Left hindlimb (tissue), 1 donor: ENCODE measurements around the gene HSPA6.
A peak's percentile ranks its signal among the peaks of the same experiment; 100 is the strongest.
"Not testable (repeated sequence)": the region's sequence is repeated elsewhere in the genome, so short reads cannot be mapped to it uniquely, and the experiment has no call there.

Source experiments
- DNase-seq: peaks from one replicate; pipeline ENCODE4 v3.0.0-alpha.2; 2018

Gene HSPA6

DNA sequence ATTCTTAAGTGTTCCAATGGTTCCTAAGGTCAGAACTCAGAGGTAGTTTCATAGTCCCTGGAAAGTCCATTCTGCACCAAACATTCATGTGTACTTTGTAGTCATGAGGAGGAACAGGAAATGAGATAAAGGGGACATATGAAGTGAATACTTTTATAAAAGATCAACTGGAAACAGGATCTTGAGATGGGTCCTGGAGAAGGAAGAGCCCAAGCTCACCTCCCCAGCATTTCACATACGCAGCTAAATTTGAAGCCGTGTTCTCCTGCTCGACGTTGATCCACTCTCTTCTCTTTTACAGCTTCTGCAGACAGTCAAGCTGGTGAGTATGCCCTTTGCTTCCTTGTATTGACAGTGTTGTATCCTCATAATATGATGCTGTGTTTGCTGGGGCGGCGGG lies 18.7 kb upstream of the HSPA6 start:
- no peak for DNase-seq

DNA sequence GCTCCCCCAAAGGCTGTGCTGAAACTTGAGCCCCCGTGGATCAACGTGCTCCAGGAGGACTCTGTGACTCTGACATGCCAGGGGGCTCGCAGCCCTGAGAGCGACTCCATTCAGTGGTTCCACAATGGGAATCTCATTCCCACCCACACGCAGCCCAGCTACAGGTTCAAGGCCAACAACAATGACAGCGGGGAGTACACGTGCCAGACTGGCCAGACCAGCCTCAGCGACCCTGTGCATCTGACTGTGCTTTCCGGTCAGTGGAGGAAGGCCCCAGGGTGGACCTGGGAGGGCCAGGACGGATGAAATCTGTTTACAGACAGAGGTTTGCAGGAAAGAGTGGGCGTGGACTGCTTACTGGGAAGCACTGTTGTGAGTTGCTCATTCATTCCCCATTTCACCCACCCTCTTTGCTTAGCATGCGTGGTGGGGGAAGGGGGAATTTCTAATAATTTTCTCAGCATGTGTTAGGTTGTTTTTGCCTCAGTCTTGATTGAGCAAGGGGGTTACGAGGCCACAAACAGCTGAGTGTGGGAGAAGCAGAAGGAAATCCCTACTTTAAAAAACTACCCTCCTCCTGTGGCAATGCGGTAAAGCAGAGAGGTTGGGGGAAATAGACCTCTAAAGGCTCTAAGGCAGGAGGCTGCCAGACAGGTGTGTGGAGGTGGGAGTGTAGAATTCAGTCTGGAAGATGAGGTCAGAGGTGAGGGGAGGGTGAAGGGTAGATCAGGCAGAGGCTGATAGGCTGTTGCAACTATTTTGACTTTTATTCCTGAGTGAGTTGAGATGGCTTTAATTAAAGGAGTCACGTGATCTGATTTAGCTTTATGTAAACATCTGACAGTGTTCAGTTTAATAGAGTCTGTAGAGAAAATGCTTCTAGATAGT lies 17.8 kb upstream of the HSPA6 start:
- DNase-seq = no peak

DNA sequence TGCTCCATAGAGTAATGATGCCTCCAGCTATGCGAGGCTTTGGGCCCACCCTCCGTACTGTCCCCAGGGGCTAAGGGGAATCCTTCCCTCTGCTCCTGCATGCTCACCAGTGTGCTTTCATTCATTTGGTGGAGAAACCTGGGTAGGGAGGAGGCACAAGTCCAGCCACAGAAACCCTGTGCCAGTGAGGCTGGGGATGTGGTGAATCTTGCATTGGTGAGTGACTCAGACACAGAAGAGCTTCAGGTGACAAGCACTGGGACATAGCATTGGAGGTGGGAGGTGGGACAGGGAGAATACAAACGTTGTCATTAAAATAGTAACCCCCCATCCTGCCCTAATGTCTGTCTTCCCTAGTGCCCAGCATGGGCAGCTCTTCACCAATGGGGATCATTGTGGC lies 13.9 kb upstream of the HSPA6 start:
- no peak for DNase-seq

DNA sequence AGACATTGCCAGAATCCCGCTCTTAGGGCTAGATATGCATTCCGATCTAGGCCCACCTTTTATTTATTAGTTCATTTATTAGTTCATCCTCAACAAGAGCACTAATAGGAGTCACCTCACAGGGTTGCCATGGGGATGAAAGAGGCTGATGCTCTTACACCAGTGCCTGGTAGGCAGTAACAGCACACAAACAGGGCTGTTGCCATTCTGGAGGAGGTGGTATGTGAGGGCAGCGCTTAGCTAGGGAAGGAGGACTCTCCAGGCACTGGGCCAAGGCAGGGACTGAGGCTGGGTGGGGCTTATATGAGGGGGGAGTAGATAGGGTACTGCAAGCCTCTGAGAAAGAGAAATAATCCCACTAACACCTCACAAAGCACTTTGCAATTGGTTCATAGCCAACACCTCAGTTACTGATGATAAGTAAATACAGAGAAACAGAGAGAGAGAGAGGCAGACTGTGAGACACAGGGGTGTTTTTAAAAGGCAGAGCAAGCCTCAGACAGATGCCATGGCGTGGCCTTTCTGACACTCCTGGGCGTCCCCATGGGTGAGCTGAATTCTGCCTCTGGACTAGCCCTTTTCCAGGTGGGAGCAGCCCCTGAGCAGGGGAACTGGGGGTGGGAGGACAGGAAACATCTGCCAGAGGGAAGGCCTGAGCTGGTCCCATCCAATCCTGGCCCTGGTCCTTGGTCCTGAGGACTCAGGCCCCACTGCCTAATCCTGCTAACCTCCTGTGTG lies 13.2 kb upstream of the HSPA6 start:
- no peak for DNase-seq

DNA sequence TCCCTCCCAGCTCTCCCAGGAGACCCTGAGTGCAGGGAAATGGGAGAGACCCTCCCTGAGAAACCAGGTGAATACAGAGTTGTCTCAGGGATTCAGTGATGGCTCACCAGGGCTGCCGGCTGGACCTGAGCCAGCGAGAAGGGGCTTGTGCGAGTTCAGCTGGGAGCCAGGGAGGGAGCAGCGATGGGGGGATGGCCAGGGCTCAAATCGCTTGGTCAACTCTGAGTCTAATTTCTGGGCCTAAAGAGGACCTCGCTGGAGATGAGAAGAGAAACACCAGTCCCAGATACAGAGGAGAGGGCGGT lies 12.6 kb upstream of the HSPA6 start:
- no peak for DNase-seq

DNA sequence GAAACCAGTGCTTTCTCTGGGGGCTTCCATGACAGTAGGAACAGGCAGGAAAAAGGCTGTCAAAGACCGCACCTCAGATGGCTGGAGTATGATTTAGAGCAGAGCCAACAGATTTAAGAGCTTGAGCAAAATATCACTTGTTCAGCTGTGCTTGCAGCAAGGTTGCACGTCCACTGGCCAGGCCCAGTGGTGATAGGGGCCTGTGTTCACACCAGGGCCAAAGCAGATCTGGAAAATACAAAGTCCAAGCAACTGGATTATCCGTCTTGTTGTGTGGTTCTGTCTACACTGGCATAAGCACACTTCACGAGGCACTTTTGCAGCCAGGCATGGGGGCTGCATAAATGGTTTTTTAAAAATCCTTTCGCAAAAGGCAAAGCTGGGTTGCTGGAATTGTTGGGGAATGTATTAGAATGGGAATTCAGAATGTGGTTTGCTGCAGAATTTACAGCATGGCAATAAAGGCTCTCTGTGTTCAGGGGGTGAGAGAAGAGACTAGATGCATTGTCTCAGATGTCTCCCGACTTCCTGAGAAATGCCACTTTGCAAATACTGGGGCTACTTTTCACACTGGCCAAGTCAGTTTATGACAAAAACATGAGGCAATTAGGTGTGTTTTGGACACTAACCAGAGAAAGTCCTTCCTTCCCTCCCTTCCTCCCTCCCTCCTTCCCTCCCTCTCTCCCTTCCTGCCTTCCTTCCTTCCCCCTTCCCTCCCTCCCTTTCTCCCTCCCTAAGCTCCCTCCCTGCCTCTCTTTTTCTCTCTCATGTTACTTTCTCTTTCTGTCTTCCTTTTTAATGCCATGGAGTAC lies 11.5 kb upstream of the HSPA6 start:
- not testable (repeated sequence) for DNase-seq

DNA sequence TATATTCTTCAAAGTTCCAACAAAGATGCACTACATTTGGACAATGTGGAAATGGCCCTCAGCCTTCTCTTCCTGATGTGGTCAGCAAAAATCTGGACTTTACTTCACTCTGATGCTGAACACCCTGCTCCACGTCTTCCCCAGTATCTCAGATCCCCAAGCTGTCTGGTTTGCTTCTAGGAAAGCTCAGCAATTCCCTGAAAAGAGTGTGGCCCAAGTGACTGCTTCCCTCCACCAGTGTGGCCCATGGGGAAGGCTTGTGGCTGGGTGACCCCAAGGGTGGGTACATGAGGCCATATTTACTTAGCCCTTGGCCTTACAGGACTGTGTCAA lies 10.9 kb upstream of the HSPA6 start:
- DNase-seq = not testable (repeated sequence)

DNA sequence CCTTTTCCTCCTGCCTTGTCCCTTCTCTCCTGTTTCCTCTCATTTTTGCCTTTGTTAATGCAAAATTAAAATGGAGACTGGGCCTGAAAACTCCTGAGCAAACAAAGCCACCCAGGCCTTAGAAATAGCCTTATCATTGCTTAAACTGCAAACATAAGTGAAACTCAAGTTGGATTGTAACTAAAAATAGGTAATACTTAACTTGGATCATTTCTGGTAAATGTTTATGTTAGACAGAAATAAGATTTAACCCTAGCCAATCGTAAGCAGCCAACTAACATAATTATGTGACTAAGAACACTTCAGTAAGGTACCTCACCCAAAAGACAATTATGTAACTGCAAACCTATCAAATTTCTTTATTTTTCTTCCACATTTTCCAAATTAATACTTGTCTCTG lies 10.4 kb upstream of the HSPA6 start:
- not testable (repeated sequence) for DNase-seq

DNA sequence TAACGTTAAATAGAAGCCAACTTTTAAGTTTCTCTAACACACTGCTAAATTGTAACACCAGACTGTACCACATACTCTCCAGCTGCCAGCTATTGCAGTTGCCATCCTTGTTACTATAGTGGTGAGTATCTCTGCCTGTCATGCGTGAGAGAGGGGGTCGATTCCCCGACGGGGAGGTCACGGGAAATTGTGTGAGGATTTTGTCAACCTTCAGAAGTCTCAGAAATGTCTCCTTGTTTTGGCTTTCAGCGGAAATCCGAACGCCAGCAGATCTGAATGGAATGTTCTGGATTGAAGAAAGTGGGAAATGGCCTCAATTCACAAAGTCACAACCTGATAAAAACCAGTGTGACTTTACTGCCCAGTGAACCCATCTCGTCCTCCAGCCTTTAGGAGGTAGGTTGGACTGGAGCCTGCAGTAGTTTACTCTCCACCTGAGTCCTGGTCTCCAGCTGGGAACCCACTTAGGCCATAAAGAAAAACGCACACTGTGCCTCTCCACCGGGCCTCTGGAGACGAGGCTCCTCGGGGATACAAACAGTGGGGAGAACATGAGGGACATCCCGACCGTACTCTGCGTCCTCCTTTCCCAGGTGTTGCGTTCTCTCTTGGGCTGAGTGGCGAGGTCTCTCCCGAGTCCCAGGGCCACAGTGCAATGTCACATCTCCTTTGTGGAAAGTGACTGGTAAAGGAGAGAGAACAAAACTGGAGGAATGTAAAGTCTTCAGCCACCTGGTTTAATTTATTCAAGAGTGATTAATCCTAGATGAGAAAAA lies 1.1 kb upstream of the HSPA6 start:
- not testable (repeated sequence) for DNase-seq

DNA sequence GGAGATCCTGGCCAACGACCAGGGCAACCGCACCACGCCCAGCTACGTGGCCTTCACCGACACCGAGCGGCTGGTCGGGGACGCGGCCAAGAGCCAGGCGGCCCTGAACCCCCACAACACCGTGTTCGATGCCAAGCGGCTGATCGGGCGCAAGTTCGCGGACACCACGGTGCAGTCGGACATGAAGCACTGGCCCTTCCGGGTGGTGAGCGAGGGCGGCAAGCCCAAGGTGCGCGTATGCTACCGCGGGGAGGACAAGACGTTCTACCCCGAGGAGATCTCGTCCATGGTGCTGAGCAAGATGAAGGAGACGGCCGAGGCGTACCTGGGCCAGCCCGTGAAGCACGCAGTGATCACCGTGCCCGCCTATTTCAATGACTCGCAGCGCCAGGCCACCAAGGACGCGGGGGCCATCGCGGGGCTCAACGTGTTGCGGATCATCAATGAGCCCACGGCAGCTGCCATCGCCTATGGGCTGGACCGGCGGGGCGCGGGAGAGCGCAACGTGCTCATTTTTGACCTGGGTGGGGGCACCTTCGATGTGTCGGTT lies 477 bp downstream of the HSPA6 start:
- not testable (repeated sequence) for DNase-seq

DNA sequence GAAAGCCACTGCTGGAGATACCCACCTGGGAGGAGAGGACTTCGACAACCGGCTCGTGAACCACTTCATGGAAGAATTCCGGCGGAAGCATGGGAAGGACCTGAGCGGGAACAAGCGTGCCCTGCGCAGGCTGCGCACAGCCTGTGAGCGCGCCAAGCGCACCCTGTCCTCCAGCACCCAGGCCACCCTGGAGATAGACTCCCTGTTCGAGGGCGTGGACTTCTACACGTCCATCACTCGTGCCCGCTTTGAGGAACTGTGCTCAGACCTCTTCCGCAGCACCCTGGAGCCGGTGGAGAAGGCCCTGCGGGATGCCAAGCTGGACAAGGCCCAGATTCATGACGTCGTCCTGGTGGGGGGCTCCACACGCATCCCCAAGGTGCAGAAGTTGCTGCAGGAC lies 981 bp downstream of the HSPA6 start:
- not testable (repeated sequence) for DNase-seq

DNA sequence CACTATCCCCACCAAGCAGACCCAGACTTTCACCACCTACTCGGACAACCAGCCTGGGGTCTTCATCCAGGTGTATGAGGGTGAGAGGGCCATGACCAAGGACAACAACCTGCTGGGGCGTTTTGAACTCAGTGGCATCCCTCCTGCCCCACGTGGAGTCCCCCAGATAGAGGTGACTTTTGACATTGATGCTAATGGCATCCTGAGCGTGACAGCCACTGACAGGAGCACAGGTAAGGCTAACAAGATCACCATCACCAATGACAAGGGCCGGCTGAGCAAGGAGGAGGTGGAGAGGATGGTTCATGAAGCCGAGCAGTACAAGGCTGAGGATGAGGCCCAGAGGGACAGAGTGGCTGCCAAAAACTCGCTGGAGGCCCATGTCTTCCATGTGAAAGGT lies 1.6 kb downstream of the HSPA6 start:
- DNase-seq = not testable (repeated sequence)

DNA sequence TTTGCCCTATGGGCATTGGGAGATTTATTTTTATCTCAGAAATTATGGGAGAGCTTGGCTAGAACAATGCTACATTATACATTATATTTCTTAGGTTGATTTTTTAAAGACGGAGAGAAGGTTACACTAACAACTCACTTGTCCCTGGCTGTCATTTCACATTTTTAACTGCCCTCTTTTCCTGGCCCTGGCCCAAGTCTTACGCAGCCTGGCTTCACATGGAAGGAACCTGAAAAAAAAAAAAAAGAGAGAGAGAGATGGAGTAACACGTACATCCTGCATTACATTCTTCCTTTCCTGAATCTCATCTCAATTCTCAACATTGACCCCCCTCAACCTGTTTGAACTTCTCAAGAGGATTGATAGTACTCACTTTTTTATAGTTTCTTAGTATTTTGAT lies 4.2 kb downstream of the HSPA6 start:
- not testable (repeated sequence) for DNase-seq

DNA sequence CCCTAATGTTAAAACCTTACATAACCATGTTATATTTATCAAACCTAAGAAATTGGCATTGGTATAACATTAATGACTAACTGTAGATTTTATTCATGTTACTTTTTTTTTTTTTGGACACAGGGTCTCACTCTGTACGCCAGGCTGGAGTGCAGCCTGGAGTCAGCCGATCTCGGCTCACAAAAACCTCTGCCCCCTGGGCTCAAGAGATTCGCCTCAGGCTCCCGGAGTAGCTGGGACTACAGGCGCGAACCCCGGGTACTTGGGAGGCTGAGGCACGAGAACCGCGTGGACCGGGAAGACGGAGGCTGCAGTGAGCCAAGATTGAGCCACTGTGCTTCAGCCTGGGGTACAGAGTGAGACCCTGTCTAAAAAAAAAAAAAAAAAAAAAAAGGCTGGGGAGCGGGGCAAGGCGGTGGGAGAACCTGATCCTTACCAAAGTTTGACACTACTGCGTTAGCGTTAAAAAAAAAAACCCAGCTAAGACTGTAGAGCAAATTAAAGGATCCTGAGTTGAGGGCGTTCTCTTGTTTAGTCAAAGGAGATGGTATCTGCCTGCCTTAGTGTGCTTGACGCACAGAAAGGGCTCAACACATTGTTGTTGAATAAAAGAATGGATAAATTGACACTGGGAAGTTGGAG lies 5.2 kb downstream of the HSPA6 start:
- DNase-seq = not testable (repeated sequence)

DNA sequence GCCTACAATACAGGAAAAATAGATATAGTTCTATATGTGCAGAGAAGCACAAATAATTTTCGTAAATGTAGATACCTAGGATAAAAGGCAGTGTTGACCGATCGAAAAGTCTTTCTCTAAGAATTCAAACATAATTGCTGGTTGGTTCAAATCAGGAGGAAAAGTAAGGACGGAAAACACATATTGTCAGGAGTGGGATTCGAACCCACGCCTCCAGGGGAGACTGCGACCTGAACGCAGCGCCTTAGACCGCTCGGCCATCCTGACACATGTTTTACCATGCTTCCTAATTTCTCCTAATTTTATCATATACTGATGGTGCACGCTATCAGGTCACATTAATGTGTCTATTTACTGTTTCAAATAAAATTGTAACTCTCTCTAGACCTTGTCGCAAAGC lies 5.8 kb downstream of the HSPA6 start:
- DNase-seq = peak; percentile 73

DNA sequence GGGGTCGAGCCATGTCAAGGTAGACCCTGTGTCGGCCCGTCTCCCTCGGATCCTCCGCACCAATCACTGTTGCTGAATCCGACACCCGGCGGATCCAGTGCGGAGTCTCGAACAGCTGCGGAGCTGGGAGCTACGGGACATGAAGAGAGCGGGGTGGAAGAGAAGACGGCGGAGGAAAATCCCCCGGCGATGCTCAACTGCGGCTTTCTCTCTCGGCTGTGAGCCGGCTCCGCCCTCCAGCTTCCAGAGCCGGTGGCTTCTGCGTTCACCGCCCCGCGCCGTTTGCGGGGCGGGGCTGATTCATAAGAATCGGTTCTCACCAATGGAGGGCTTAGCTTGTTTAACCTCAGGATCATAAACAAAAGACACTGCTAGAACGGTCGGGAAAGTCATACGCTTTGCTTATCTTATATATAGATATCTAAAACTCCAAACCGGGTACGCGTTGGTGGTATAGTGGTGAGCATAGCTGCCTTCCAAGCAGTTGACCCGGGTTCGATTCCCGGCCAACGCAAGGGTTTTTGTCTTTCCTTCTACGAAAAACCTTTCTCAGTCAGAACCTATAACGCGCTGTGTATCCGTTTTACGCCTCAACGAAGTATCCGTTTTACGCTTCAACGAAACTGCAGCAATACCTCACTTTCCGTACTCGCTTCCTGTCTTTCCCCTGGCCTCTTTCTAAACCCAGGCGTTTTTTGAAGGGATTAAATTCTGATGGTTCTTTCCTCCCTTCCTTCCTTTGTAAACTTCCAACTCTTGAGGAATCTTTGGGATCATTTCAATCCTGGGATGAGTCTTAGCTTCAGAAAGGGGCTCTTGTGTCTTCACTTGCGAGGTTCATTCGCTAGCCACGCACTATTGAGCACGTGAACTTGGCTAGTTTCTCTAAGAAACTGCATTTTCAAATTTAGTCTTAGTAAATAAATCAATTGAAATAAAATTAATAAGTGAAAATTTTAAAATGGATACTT lies 6.6 kb downstream of the HSPA6 start:
- peak; percentile 92 for DNase-seq

DNA sequence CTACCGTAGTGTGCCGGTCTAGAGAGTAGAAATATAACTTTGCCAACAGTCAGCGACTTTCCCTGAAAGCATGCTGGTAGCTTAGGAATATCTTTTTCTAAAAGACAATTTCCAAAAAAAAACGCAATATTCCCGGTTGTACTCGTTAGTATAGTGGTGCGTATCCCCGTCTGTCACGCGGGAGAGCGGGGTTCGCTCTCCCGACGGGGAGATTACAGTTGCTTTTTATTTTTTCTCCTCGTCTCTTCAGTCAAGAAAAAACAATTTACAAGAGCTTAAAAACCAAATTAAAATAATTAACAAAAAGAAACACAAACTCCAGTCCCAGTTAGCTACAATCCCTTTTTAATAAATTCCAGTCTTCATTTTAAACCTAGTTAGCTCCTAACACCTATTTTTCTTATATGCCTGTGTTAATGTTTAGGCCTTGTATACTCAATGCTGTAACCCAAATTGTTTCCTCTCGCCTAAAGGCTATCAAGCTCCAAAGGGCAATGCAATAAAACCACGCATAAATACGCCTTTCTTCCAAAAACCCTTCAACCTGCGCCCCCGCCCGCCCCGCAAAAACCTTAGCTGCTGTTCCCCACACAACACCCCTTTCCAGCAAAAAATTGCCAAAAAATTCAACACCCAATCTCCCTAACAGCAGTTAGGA lies 7.8 kb downstream of the HSPA6 start:
- DNase-seq = no peak

DNA sequence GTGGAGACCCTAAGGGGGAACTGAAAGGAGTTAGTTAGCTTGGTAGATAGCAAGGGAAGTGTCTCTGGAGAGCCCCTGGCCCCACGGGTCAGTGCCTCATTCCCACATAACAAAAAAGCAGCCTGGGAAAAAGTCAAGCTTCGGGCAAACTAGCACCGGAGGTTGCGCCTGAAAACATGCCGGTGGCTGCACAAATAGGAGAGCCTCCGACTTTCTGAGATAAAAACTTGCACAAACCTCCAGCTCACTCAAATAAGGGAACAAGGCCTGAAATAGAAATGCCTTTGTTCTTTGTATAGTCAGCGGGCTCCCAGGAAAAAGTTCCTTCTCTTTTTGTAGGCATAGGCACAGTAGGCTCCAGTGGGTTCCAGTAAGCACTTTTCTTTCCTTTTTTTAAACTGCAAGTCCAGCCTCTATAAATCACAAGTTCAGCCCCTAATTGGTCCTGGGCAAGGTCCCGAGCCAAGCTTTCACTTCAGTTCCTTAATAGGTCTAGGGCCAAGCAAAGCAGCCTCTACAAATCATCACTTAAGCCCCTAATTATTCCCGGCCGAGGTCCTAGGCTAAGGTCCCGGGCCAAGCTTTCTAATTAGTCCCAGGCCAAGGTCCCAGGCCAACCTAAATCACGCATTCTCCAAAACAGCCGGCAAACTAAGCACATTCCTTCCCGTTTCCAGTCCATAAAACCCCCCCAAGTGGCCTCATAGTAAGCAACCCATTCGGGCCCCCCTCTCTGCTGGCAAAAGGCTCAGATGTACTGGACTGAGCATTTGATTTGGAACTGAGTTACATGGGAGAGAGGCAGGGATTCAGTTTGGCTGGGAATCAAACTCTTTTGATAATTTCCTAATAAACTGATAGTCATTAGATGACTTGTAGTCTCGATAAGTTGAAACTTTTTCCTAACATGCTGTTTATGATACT lies 8.6 kb downstream of the HSPA6 start:
- peak; percentile 70 for DNase-seq

DNA sequence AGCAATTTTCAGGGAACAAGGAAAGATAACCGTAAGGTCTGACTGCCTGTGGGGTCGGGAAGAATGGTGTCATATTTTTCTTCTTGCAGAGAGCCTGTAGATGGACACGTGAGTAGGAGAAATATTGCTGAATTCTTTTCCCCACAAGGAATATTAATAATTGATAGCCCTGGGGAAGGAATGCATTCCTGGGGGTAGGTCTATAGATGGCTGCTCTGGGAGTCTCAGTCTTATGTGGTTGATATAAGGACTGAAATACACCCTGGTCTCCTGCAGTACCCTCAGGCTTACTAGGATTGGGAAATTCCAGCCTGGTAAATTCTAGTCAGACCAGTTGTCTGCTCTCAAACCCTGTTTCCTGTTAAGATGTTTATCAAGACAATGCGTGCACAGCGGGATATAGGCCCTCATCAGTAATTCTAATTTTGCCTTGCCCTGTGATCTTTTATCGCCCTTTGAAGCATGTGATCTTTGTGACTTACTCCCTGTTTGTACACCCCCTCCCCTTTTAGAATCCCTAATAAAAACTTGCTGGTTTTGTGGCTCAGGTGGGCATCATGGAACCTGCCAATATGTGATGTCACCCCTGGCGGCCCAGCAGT lies 12.8 kb downstream of the HSPA6 start:
- not testable (repeated sequence) for DNase-seq
